ENCODE results near the gene MID1.

Gene MID1

GRCh38 chrX:10483191-10483831, 137.1 kb downstream of the MID1 start:
- FAIRE-seq, result no peak

GRCh38 chrX:10482708-10483107, 137.7 kb downstream of the MID1 start:
- no peak for FAIRE-seq

- FAIRE-seq, result no peak
Observed at GRCh38 chrX:10482261-10482660, 138.1 kb downstream of the MID1 start.

- FAIRE-seq, result no peak
Observed at GRCh38 chrX:10480861-10481260, 139.5 kb downstream of the MID1 start.

- no peak for FAIRE-seq
Observed at GRCh38 chrX:10479508-10479907, 140.9 kb downstream of the MID1 start.

- no peak for FAIRE-seq
Observed at GRCh38 chrX:10477525-10477924, 142.9 kb downstream of the MID1 start.

- no peak for FAIRE-seq
Observed at GRCh38 chrX:10474913-10475568, 145.3 kb downstream of the MID1 start.

- no peak for FAIRE-seq
Observed at GRCh38 chrX:10474510-10474909, 145.9 kb downstream of the MID1 start.

- no peak for FAIRE-seq
Observed at GRCh38 chrX:10471418-10471817, 149.0 kb downstream of the MID1 start.

- FAIRE-seq, result no peak
Observed at GRCh38 chrX:10470009-10470408, 150.4 kb downstream of the MID1 start.

GRCh38 chrX:10467793-10468192, 152.6 kb downstream of the MID1 start:
- no peak for FAIRE-seq

- FAIRE-seq, result no peak
Observed at GRCh38 chrX:10465254-10465653, 155.1 kb downstream of the MID1 start.

GRCh38 chrX:10457092-10457491, 163.3 kb downstream of the MID1 start:
- FAIRE-seq, result no peak

- no peak for FAIRE-seq
Observed at GRCh38 chrX:10453945-10454344, 166.4 kb downstream of the MID1 start.

GRCh38 chrX:10450959-10451355, 169.4 kb downstream of the MID1 start:
- no peak for FAIRE-seq

GRCh38 chrX:10450229-10450958, 170.0 kb downstream of the MID1 start:
- FAIRE-seq, result no peak

GRCh38 chrX:10447564-10448214, 172.7 kb downstream of the MID1 start:
- no peak for FAIRE-seq

- no peak for FAIRE-seq
Observed at GRCh38 chrX:10444204-10444603, 176.2 kb downstream of the MID1 start.

GRCh38 chrX:10441464-10441863, 178.9 kb downstream of the MID1 start:
- FAIRE-seq, result no peak

GRCh38 chrX:10433296-10433965, 187.0 kb downstream of the MID1 start:
- no peak for FAIRE-seq

GRCh38 chrX:10429908-10430307, 190.5 kb downstream of the MID1 start:
- no peak for FAIRE-seq

- FAIRE-seq, result no peak
Observed at GRCh38 chrX:10427249-10427648, 193.1 kb downstream of the MID1 start.

- no peak for FAIRE-seq
Observed at GRCh38 chrX:10423716-10424115, 196.7 kb downstream of the MID1 start.
